ENCODE data around the gene PPP1R36. TPM values are rescaled to one million over a fixed set of nuclear protein-coding genes. Genes with fewer than 3 reads are reported as not detected.

Gene PPP1R36
- total and polyA plus RNA-seq, 2 of the 4 experiments (the other 2 are of a cell fraction) = 0.15 to 0.54 TPM

DNA sequence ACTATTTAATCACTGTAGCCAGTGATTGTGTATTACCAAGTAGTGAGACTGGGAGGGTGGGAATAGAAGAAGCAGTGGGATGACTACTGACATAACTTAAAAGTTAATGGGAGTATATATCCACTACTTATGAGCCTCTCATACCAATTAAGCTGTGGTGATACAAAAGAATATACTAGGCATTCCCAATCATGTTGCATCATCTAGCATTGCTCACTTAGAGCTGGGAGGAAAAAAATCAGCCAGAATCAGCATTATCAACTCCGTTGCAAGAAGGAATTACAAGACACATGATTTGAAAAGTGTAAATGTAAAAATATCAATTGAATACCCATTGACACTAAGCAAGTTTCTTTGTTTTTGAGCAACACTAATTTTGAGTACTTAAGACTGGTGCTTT is 745 bp upstream of the PPP1R36 start:
- no peak overlapping the region; the same call in 1 of the 2 replicates for H3K23ac ChIP-seq (ENCODE audit: low read depth, low read length)
- dilution Hi-C loops (cut with HindIII; ENCODE audit: low sequenced_read_pairs, unreplicated experiment) (no loop called here), in situ Hi-C loops (cut with MboI; ENCODE audit: low sequenced_read_pairs) (loop anchor here (25.0 kb wide), 1 partner anchor 363 kb away; the partner anchor contains the start of gene CHURC1), intact Hi-C loops (cut with micrococcal nuclease) (no loop called here)
- no CpG with 5 or more reads among the region's 1 CpG for WGBS, 2 experiments (ENCODE audit: extremely low coverage in 2 of 2, insufficient read length in 1 of 2)
- no peak overlapping the region for H3K4ac ChIP-seq (ENCODE audit: low read depth, low read length)
- ChIA-PET CTCF (no interaction called here), POLR2A (ENCODE audit: unreplicated experiment) (no interaction called here)
- H3K27ac ChIP-seq (ENCODE audit: insufficient read depth, low read length) = no peak overlapping the region
- no peak overlapping the region for H2BK20ac ChIP-seq (ENCODE audit: low read depth, low read length)
- H3K4me1 ChIP-seq (ENCODE audit: control insufficient read depth, insufficient read depth, low read length) = no peaks in the 10 kb centered on the region
- H2AK5ac ChIP-seq (ENCODE audit: low read depth, low read length) = no peak overlapping the region
- TF ChIP-seq POLR2A (IDR thresholded peaks at IDR 0.05; ENCODE audit: low read depth, low read length) (no peak), CEBPB (IDR thresholded peaks at IDR 0.05; ENCODE audit: low read depth, low read length) (peak; percentile 68), MAZ (IDR thresholded peaks at IDR 0.05; ENCODE audit: borderline replicate concordance, low read depth, low read length) (no peak), MAFK (IDR thresholded peaks at IDR 0.05; ENCODE audit: low read depth, low read length) (0 out of 2 replicates have a peak, but pooled peaks have one; percentile 5)
- TF ChIP-seq, protein P1, sequence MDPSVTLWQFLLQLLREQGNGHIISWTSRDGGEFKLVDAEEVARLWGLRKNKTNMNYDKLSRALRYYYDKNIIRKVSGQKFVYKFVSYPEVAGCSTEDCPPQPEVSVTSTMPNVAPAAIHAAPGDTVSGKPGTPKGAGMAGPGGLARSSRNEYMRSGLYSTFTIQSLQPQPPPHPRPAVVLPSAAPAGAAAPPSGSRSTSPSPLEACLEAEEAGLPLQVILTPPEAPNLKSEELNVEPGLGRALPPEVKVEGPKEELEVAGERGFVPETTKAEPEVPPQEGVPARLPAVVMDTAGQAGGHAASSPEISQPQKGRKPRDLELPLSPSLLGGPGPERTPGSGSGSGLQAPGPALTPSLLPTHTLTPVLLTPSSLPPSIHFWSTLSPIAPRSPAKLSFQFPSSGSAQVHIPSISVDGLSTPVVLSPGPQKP (IDR thresholded peaks at IDR 0.05; ENCODE audit: borderline replicate concordance, low read depth, low read length) = no peak
- peaks cover 3% of the 10 kb centered on the region; the same call in 1 of the 2 replicates for H3K27me3 ChIP-seq (ENCODE audit: control insufficient read depth, insufficient read depth, low read length)
- H4K5ac ChIP-seq (ENCODE audit: low read depth, low read length) = no peak overlapping the region
- no peak overlapping the region for H2AFZ ChIP-seq (replicated peaks; ENCODE audit: low read length, poor library complexity)
- H3K9me3 ChIP-seq (ENCODE audit: control insufficient read depth, insufficient read depth, low read length) = no peaks in the 10 kb centered on the region
- no peaks in the 10 kb centered on the region for H4K20me1 ChIP-seq (ENCODE audit: insufficient read depth, low read length)
- no peak overlapping the region; the same call in 1 of the 2 replicates for H3K14ac ChIP-seq (replicated peaks; ENCODE audit: low read depth, low read length)
- H3K56ac ChIP-seq (ENCODE audit: extremely low read depth, insufficient read depth, low read length) = no peak overlapping the region
- DNase-seq (peak; percentile 12), ATAC-seq (ENCODE audit: low read depth) (no peak)
- H3K79me1 ChIP-seq (ENCODE audit: low read depth in 1 of 2, low read length in 2 of 2) = no peaks in the 10 kb centered on the region
- no peak overlapping the region for H3K9ac ChIP-seq (ENCODE audit: low read depth, low read length)
- no peak overlapping the region; the same call in 2 of the 3 replicates for H2BK15ac ChIP-seq (ENCODE audit: low read depth, low read length)
- H3K36me3 ChIP-seq (ENCODE audit: control insufficient read depth, insufficient read depth, low read length) = no peaks in the 10 kb centered on the region; the same call in 1 of the 2 replicates
- H2BK120ac ChIP-seq (ENCODE audit: low read depth, low read length) = no peak overlapping the region
- BruUV-seq (replicated peaks) = no TSS peak
- H3K4me3 ChIP-seq (ENCODE audit: insufficient read depth, low read depth, low read length) = no peak overlapping the region
- no peak overlapping the region for H3K18ac ChIP-seq (ENCODE audit: low read depth, low read length)
- no peak overlapping the region for H2AK9ac ChIP-seq (replicated peaks; ENCODE audit: low read depth, low read length, poor library complexity)
- no peak overlapping the region for H3K4me2 ChIP-seq (ENCODE audit: low read depth, low read length)
- no peaks in the 10 kb centered on the region for H3K9me1 ChIP-seq (ENCODE audit: insufficient read depth, low read length)
- H4K91ac ChIP-seq (ENCODE audit: insufficient read depth, low read depth, low read length) = no peak overlapping the region
- H2BK5ac ChIP-seq (ENCODE audit: low read depth, low read length, poor library complexity, severe bottlenecking) = no peak overlapping the region
- H4K8ac ChIP-seq (ENCODE audit: low read depth in 2 of 2, low read length in 2 of 2) = 0 out of 4 replicates have a peak overlapping the region, but pooled peaks of 1 of the 2 experiments have one; percentile 51
